ENCODE data around the gene UBN2. TPM values are rescaled to one million over a fixed set of nuclear protein-coding genes. Genes with fewer than 3 reads are reported as not detected.

The UBN2 gene
- total RNA-seq, 2 donors from 2014 or later: 13.4 to 18.8 TPM

DNA sequence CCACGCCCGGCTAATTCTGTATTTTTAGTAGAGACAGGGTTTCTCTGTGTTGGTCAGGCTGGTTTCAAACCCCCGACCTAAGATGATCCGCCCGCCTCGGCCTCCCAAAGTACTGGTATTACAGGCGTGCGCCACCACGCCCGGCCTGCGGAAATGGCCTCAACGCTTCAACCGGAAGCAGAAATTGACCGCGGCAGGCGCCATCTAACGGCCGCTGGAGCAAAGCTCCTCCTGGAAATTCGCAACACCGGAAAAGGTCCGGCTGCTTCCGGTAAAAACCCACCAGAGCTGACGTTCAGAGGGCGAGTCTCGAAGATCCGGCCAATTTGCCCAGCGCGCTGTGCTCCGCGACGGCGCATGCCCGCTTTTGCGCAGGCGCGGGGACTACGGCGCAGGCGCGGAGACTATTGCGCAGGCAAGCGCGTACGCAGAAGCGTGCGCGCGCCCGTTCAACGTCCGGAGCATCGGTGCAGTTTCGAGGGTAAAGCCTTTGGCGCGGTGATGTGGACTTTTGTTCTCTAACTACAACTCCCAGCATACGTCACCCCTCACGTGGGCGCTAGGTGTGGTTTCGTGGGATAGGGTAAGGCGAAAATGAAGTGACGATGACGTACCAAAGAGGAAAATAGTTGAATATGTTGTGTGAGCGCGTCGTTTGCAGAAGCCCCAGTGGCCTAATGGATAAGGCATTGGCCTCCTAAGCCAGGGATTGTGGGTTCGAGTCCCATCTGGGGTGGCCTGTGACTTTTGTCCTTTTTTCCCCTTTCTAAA lies 109.2 kb downstream of the UBN2 start:
- peak; percentile 97 for ATAC-seq (ENCODE audit: insufficient number of reproducible peaks, low FRiP score, low read depth)
- Histone ChIP-seq H3K36me3 (no peaks in the 10 kb centered on the region), H3K27me3 (replicated peaks; ENCODE audit: insufficient read depth) (no peaks in the 10 kb centered on the region), H3K4me1 (ENCODE audit: control insufficient read depth in 1 of 2, low read depth in 2 of 2) (peaks cover 6 to 14% of the 10 kb centered on the region in 2 donors), H3K27ac (peak overlapping the region; percentile 97 to 100), H3K9me3 (no peaks in the 10 kb centered on the region), H3K4me3 (peak overlapping the region; percentile 83)
- peak; percentile 100 for DNase-seq (ENCODE audit: low spot score)
- peak; percentile 60 for TF ChIP-seq CTCF (IDR thresholded peaks at IDR 0.05)

DNA sequence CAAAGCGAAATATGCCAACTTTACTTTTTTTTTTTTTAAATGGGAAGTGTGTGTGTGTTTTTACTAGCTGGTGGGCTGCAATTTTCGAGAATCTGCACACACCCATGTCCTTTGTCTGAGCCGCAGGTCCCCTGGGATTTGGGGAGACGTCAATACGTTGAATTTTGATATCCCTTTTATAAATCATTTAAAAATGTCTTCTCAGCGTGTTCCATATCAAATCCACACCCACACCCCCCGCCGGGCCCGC lies 109.7 kb downstream of the UBN2 start:
- no peak for TF ChIP-seq CTCF (IDR thresholded peaks at IDR 0.05)
- Histone ChIP-seq H3K9me3 (no peaks in the 10 kb centered on the region), H3K4me3 (peak overlapping the region; percentile 83), H3K27ac (peak overlapping the region; percentile 97 to 100), H3K27me3 (replicated peaks; ENCODE audit: insufficient read depth) (no peaks in the 10 kb centered on the region), H3K36me3 (no peaks in the 10 kb centered on the region), H3K4me1 (ENCODE audit: control insufficient read depth in 1 of 2, low read depth in 2 of 2) (peaks cover 6 to 14% of the 10 kb centered on the region in 2 donors)
- DNase-seq (ENCODE audit: low spot score): peak; percentile 51
- ATAC-seq (ENCODE audit: insufficient number of reproducible peaks, low FRiP score, low read depth): peak; percentile 19

GRCh38 chr7:139341058-139341775 lies 110.2 kb downstream of the UBN2 start, which contains the start of gene FMC1:
FMC1 (plus strand) TSS chr7:139341337; CDS start chr7:139341385, 48 bp downstream.
- peak; percentile 71 for ATAC-seq (ENCODE audit: insufficient number of reproducible peaks, low FRiP score, low read depth)
- DNase-seq (ENCODE audit: low spot score): peak; percentile 78
- peaks cover 6 to 14% of the 10 kb centered on the region in 2 donors for H3K4me1 ChIP-seq (ENCODE audit: control insufficient read depth in 1 of 2, low read depth in 2 of 2)
- peak within 1 kb of the TSS; percentile 97 to 100 for H3K27ac ChIP-seq
- TF ChIP-seq CTCF (IDR thresholded peaks at IDR 0.05): peak; percentile 51
- H3K27me3 ChIP-seq (replicated peaks; ENCODE audit: insufficient read depth): no peaks in the 10 kb centered on the region
- peaks cover 3% of the 10 kb centered on the region for H3K36me3 ChIP-seq
- no peaks in the 10 kb centered on the region for H3K9me3 ChIP-seq
- peak within 1 kb of the TSS; percentile 83 for H3K4me3 ChIP-seq

GRCh38 chr7:139341776-139342226 lies 110.8 kb downstream of the UBN2 start:
- Histone ChIP-seq H3K4me1 (ENCODE audit: control insufficient read depth in 1 of 2, low read depth in 2 of 2) (peaks cover 6 to 14% of the 10 kb centered on the region in 2 donors), H3K9me3 (no peaks in the 10 kb centered on the region), H3K4me3 (peak overlapping the region; percentile 83), H3K27ac (peak overlapping the region; percentile 97 to 100), H3K36me3 (peaks cover 9% of the 10 kb centered on the region), H3K27me3 (replicated peaks; ENCODE audit: insufficient read depth) (no peaks in the 10 kb centered on the region)
- DNase-seq (ENCODE audit: low spot score) (no peak), ATAC-seq (ENCODE audit: insufficient number of reproducible peaks, low FRiP score, low read depth) (no peak)
- no peak for TF ChIP-seq CTCF (IDR thresholded peaks at IDR 0.05)

- Histone ChIP-seq H3K27me3 (replicated peaks; ENCODE audit: insufficient read depth) (no peaks in the 10 kb centered on the region), H3K9me3 (no peaks in the 10 kb centered on the region), H3K4me1 (ENCODE audit: control insufficient read depth in 1 of 2, low read depth in 2 of 2) (peaks cover 6 to 14% of the 10 kb centered on the region in 2 donors), H3K4me3 (no peak overlapping the region), H3K36me3 (peaks cover 10% of the 10 kb centered on the region), H3K27ac (no peak overlapping the region)
- DNase-seq (ENCODE audit: low spot score): no peak
- TF ChIP-seq CTCF (IDR thresholded peaks at IDR 0.05): no peak
- no peak for ATAC-seq (ENCODE audit: insufficient number of reproducible peaks, low FRiP score, low read depth)
These were observed 114.0 kb downstream of the UBN2 start for GRCh38 chr7:139345042-139345441.

All from thoracic aorta (tissue), 2 donors.